GM21529 (cell line): ENCODE data around the gene GIT1.
A peak's percentile ranks its signal among the peaks of the same experiment; 100 is the strongest.

Source experiments
- ATAC-seq: cut with Tn5 transposase; IDR thresholded peaks from one replicate; pipeline ENCODE4 v1.9.1; 2021; ENCODE audit not compliant: unreplicated experiment

The GIT1 gene

GRCh38 chr17:29594519-29595090 lies 5.2 kb upstream of the GIT1 start:
- no peak for ATAC-seq

DNA sequence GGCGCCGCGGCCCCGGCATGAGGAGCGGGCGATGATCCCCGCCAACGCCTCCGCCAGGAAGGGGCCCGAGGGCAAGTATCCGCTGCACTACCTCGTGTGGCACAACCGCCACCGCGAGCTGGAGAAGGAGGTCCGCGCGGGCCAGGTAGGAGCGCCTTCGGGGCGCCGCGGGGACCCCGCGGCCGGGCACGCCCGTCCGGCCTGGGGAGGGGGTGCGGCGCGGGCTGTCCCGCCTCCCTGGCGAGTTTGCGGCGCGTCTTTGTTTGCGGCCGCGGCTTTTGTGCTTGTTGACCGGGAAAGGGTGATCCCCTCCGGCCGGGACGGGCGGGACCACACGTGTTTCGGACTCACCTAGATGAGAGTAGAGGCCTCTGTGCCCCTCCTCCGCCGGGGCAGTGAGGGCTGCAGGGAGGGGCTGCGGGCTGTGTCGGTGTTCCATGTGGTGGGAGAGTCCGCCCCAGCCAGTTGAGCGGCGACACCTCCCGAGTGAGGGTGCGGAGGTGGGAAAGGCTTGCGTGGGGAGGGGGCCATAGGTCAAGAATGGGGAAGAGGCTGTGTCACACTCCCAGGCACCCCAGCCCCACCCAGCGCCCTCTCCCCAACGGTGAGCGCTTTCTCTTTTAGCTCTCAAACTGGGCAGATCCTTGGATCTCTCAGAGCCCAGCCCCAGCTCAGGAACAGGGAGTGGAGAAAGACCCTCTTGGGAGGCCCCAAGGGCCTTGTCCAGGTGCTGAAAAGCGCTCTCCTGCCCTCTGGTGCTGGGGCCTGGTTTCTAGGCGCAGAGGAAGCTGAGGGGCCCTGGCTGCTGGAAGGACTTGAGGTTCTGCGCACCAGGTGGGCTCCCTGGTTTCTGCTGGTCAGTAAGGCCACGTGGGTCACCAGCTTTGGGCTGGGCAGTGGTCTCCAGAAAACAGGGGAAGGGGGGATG lies 4.4 kb upstream of the GIT1 start:
- ATAC-seq, result no peak

- ATAC-seq, result no peak
Measured at GRCh38 chr17:29592850-29593551, 3.6 kb upstream of the GIT1 start, which contains the start of gene ANKRD13B. TSS of gene ANKRD13B (plus strand) at chr17:29593132. CDS start at chr17:29593622, 490 bp downstream.

- ATAC-seq, result peak; percentile 27
Measured at GRCh38 chr17:29591737-29592608, 2.5 kb upstream of the GIT1 start.

GRCh38 chr17:29591146-29591736 lies 1.8 kb upstream of the GIT1 start:
- ATAC-seq, result no peak

- no peak for ATAC-seq
Measured at GRCh38 chr17:29590411-29591145, 1.1 kb upstream of the GIT1 start.

DNA sequence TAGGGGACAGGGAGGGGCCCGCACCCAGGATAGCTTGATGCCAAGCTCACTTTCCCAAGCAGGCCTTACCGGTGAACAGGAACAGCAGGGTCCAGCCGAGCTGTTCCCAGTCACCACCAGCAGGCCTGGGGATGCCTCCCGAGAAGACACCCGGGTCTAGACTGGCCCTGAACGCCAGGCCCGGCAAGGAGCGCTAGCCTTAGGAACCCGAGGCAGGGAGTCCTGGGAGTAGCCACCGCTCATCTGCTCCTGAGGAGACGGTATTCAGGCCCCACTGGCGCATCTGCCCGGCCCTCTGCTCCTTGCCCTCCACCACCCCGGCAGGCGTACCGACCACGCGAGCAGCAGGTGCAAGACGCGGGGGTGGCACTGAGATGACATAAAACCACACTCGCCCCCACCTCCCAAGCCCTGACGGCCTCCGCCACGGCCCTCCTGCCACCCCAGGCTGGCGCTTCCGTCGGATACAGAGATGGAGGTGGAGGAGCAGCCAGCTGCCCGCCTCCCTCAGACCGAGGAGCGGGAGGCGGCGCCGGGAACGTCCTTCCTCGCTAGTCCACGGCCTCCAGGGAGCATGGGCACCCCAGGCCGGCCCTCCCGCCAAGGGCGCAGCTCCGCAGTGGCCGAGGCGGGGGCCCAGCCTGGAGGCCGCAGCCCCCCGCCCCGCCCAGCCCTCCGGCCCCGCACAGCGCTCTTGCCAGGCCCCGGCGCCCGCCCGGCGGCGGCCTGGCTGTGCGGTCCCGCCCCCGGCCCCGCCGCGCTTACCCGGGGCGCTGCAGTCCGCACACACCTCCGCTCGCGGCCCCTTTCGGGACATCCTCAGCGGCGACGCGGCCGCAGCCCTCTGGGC lies 661 bp downstream of the GIT1 start:
- peak; percentile 11 for ATAC-seq

DNA sequence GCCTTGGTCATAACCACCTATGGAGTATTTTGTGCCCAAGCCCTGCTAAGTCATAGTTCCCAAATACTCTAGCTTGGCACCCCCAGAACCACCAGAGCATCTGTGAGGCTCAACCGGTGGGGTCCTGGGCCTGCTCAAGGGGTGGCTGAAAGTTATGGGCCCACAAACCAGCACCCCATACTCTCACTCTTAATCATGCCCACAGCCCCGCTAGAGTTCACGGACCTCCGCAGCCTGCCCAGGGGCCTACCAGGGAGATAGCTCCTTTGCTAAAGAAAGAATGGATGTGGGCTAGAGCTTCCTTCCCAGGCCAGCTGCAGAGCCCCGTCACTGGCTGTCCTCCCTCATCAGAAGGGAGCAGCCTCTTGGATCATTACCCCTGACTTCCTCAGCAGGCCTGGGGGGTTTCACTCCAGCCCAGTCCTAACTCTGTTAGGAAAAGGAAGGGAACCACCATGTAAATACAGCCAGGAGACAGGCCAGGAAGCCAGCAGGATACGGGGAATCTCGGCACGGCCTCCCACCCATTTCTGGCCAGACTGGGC lies 1.4 kb downstream of the GIT1 start:
- ATAC-seq, result no peak

DNA sequence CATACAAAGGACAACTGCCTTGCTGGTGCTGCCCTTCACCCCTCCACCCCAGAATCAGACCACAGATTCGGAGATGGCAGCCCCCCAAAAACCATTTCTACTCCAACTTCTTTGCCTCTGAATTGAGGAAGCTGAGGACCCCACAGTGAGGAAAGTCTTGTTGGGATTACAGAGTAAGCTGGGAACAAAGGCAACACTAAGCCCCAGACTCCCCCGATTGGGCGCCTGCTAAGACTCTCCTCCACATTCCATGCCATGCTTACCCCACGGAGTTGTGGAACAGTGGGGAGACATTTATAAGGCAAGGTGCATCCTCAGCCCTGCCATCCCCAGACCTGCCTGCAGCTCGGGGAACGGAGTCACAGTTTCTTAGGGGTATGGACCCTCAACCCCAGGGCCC lies 1.9 kb downstream of the GIT1 start:
- ATAC-seq, result no peak

- no peak for ATAC-seq
Measured at GRCh38 chr17:29586676-29587469, 2.6 kb downstream of the GIT1 start.

GRCh38 chr17:29585080-29585751 lies 4.2 kb downstream of the GIT1 start:
- no peak for ATAC-seq

- ATAC-seq, result no peak
Measured at GRCh38 chr17:29584452-29585079, 4.9 kb downstream of the GIT1 start.

GRCh38 chr17:29583324-29584248 lies 5.9 kb downstream of the GIT1 start:
- no peak for ATAC-seq

DNA sequence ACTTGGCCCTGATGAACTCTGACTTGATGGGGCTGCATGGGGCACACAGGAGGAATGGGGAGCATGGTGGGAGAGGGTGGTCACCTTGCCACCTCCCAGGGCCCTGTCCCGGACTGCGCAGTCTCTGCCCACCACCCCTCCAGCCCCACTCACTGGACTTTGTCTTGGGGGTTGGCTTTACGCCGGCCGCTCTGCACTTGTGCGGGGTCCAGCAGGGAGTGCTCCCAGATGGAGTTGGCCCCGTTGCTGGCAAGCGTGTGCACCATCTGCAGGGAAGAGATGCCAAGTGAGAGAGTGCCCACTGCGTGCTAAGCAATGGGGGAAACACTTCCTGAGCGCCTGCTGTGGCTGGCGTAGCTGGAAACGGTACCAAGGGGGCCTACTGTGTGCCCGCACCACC lies 6.7 kb downstream of the GIT1 start:
- no peak for ATAC-seq

DNA sequence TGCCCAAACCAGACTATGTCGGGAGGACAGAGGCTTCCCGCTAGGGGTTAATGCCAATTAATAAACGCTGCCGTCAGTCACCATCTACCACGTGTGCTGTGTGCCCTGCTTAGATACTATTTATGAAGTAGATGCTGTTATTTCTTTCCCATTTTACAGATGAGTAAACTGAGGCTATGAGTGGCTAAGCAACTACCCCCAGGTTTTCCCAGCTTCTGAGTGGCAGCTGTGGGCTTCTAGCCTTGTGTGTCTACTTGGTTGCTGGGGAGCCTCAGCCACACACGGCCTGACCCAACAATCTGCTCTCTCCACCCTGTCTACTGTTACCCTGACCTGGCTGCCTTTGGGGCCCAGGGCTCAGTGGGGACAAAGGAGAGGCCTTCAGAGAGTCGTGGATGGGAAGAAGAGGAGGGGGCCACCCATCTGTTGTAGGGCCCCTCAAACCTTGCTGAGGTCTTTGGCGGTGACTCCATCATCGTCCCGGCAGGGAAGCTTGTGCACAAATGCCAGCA lies 7.1 kb downstream of the GIT1 start:
- no peak for ATAC-seq
